Lower leg skin (tissue), 4 donors: ENCODE measurements around the gene GALNT18. TPM values are rescaled to one million over a fixed set of nuclear protein-coding genes. Genes with fewer than 3 reads are reported as not detected.

ENCODE experiments used
- DNase-seq, 2 donors: peaks; one replicate each; pipeline ENCODE4 v3.0.0-alpha.2; 2019; ENCODE audit warnings: low spot score in 2 of 2
- H3K4me3 ChIP-seq: fragments of 200-600 bp; sonication (generic); 2 replicates; pipeline ENCODE4 v1.5.1; 2017; ENCODE audit warnings: mild to moderate bottlenecking, low read depth; ENCODE audit not compliant: poor library complexity, severe bottlenecking
- CTCF ChIP-seq, 3 donors: fragments of 450-650 bp; IDR thresholded peaks; one replicate each; pipeline ENCODE4 v1.5.1; 2016; ENCODE audit warnings: antibody characterized with exemption in 3 of 3, mild to moderate bottlenecking in 3 of 3, moderate library complexity in 2 of 3
- POLR2A ChIP-seq, 2 donors: fragments of 450-650 bp; IDR thresholded peaks; one replicate each; pipeline ENCODE4 v1.6.1; 2016 to 2017; ENCODE audit warnings: antibody characterized with exemption in 2 of 2, mild to moderate bottlenecking in 1 of 2, moderate library complexity in 1 of 2
- WGBS, 2 donors: methylation state at CpG; one replicate each; pipeline ENCODE4 v1.1.5; 2018; 5-methylcytosine and 5-hydroxymethylcytosine counted together
- intact Hi-C: fragments of 100-400 bp; cut with DNase I; formaldehyde crosslinking; loops from one replicate; pipeline ENCODE4 v1.15.0; 2023; ENCODE audit warnings: low total_unique reads
- total RNA-seq, 4 donors: library from RNA; depleted of rRNA; stranded (reverse); fragments of >200 nt; gene quantifications; one replicate each; pipeline ENCODE4 v1.1.0, GENCODE V29; 2016

Gene GALNT18
- total RNA-seq, 4 donors from 2014 or later, result 11.5 to 33.0 (median 17.7) TPM

- no peak overlapping the region for H3K4me3 ChIP-seq
- intact Hi-C loops, result no loop called here
- DNase-seq, result peak; percentile 65 to 88
- 35 to 49% methylated on average over 14 of the region's 14 CpGs for WGBS, 2 donors
- TF ChIP-seq CTCF (IDR thresholded peaks at IDR 0.05) (no peak), POLR2A (IDR thresholded peaks at IDR 0.05) (no peak)
Observed at GRCh38 chr11:11569936-11570491, 51.8 kb downstream of the GALNT18 start.

- no peak overlapping the region for H3K4me3 ChIP-seq
- no peak for DNase-seq
- intact Hi-C loops, result no loop called here
- TF ChIP-seq CTCF (IDR thresholded peaks at IDR 0.05) (no peak), POLR2A (IDR thresholded peaks at IDR 0.05) (no peak)
- WGBS, 2 donors, result 52 to 54% methylated on average over 3 of the region's 3 CpGs
Observed at GRCh38 chr11:11568651-11569229, 53.1 kb downstream of the GALNT18 start.

DNA sequence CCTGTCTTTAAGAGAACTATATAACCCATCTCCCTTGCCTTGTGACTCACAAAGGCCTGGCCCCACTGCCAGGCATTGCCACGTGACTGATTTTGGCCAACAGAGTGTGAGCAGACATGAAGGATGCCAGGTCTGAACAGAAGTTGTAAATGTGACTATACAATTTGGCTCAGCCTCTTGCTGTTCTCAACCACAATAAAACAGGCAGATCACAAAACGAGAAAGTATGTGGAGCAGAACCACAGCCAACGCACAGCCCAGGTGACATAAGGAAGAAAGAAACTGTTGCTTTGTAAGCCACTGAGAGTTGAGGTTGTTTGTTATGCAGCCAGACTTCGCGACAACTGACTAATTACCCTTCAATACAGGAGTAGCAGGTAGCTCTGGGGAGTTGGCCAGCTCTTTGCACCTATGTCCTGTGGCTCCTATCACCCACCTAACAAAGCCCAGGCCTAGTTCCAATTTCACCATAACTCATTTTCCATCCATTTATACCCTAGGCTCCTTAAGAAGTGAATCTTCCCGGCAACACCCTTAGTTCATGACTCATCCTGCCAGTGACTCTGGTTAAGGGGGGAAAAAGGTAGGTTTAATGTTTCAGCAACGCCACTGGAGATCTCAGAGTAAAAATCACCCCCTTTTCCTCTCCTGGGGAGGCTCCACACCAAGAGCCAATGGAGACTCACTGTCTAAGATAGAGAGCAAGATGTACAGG, 53.7 kb downstream of the GALNT18 start:
- intact Hi-C loops, result no loop called here

DNA sequence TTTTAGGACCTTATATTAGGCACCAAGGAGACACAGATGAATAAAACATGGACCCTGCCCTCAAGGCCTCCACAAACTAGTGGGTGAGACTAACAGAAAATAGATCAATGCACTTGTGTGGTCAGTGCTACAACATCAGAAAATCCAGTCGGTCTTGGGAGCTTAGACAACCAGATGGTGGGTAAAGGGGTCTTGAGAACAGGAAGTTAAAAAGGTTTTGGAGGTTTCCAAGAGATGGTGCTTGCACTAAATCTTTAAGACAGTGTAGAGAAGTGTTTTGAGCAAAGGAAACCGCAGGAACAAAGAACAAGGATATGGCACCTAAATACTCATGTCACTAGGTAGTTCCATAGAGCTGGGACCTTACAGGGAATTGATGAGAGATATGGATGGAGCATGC, 56.2 kb downstream of the GALNT18 start:
- intact Hi-C loops, result no loop called here
- no peak overlapping the region for H3K4me3 ChIP-seq
- no peak for DNase-seq
- 68 to 82% methylated on average over 2 of the region's 2 CpGs for WGBS, 2 donors
- TF ChIP-seq CTCF (IDR thresholded peaks at IDR 0.05), result no peak
- no peak for TF ChIP-seq POLR2A (IDR thresholded peaks at IDR 0.05)

More for the DNA sequence above, 53.7 kb downstream of the GALNT18 start:
- no peak for TF ChIP-seq CTCF (IDR thresholded peaks at IDR 0.05)
- TF ChIP-seq POLR2A (IDR thresholded peaks at IDR 0.05), result no peak
- H3K4me3 ChIP-seq, result no peak overlapping the region
- WGBS, 2 donors, result 43 to 53% methylated on average over 7 of the region's 7 CpGs
- no peak for DNase-seq

DNA sequence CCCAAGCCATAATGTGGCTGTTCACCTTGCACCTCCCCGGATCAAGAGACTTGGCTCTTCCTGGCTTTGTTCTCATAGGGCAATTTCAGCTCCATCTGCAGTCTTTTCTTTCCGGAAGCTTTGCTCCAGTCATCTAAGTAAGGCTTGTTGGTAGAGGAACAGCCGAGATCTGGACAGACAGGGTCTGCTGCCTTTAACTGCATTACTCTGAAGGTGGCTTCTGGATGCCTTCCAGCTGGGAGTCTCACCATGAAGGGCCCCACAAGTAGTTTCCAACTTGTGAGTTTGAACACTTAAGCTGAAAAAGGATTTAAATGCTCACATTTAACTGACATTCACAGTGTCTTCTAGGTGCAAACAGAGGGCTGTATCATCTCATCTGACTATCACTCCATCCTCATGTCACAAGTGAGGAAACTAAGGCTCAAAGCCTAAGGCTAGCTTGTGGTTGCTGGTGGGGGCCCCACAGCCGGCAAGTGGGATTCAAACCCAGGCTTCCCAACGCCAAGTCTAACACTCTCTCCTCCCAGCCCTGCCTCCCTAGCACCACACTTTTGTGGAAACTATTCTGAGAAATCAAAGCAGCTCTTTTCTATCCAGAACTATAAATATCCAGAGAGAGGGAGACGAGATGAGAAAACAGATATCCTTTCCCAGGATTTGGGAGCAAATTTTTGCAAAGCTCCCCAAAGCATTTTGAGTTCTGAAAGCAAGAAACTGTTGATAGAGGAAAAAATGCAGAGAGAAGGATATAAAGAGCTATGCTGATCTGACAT, 58.4 kb downstream of the GALNT18 start:
- no peak for DNase-seq
- TF ChIP-seq POLR2A (IDR thresholded peaks at IDR 0.05), result no peak
- TF ChIP-seq CTCF (IDR thresholded peaks at IDR 0.05), result no peak
- intact Hi-C loops, result no loop called here
- 74 to 75% methylated on average over 6 of the region's 6 CpGs for WGBS, 2 donors
- H3K4me3 ChIP-seq, result no peak overlapping the region
